GM12801 (cell line): ENCODE measurements around the gene OTOP3.

Experiments used
- CTCF ChIP-seq: IDR thresholded peaks from one replicate; pipeline ENCODE4 v1.5.1; 2011; ENCODE audit warnings: control low read depth; ENCODE audit not compliant: insufficient read length; ENCODE audit errors: extremely low read depth

OTOP3 gene

GRCh38 chr17:74941128-74941725 lies 5.5 kb downstream of the OTOP3 start:
- TF ChIP-seq CTCF, result no peak

- no peak for TF ChIP-seq CTCF
Observed at GRCh38 chr17:74943808-74944522, 8.3 kb downstream of the OTOP3 start.

- no peak for TF ChIP-seq CTCF
Observed at GRCh38 chr17:74945543-74945942, 9.8 kb downstream of the OTOP3 start.

- no peak for TF ChIP-seq CTCF
Observed at GRCh38 chr17:74946641-74947040, 10.9 kb downstream of the OTOP3 start.

- no peak for TF ChIP-seq CTCF
Observed at GRCh38 chr17:74947041-74947754, 11.5 kb downstream of the OTOP3 start.

- no peak for TF ChIP-seq CTCF
Observed at GRCh38 chr17:74949455-74950115, 13.9 kb downstream of the OTOP3 start.

GRCh38 chr17:74950207-74950606 lies 14.5 kb downstream of the OTOP3 start:
- no peak for TF ChIP-seq CTCF
